Fibroblast of the aortic adventitia (primary cell): Measurements from ENCODE around the gene MAGI2. TPM values are rescaled to one million over a fixed set of nuclear protein-coding genes. Genes with fewer than 3 reads are reported as not detected.
A peak's percentile ranks its signal among the peaks of the same experiment; 100 is the strongest.

Experiments used
- DNase-seq: peaks from one replicate; pipeline ENCODE4 v3.0.0-alpha.2; 2010; ENCODE audit warnings: low read depth
- H3K4me3 ChIP-seq: 2 replicates; pipeline ENCODE4 v1.5.1; 2011; ENCODE audit warnings: low read depth, mild to moderate bottlenecking, control low read depth, low read length, moderate library complexity
- CTCF ChIP-seq: IDR thresholded peaks from 2 replicates; pipeline ENCODE4 v1.5.1; 2011; ENCODE audit warnings: mild to moderate bottlenecking, low read length, control low read depth, inconsistent platforms; ENCODE audit not compliant: insufficient read depth
- total RNA-seq: library from RNA; depleted of rRNA; stranded (reverse); fragments of >200 nt; gene quantifications from 2 replicates; pipeline ENCODE4 v1.2.3, GENCODE V29; 2012; ENCODE audit warnings: low replicate concordance

The MAGI2 gene
- total RNA-seq, 1 donor: 25.5 TPM

- no peak for TF ChIP-seq CTCF
- no peak overlapping the region for H3K4me3 ChIP-seq
- DNase-seq: no peak
Measured at GRCh38 chr7:78703391-78703790, 750.1 kb downstream of the MAGI2 start.

GRCh38 chr7:78702770-78703169 lies 750.7 kb downstream of the MAGI2 start:
- TF ChIP-seq CTCF: no peak
- DNase-seq: peak; percentile 96
- H3K4me3 ChIP-seq: no peak overlapping the region

- H3K4me3 ChIP-seq: no peak overlapping the region
- TF ChIP-seq CTCF: no peak
- DNase-seq: no peak
Measured at GRCh38 chr7:78695826-78696225, 757.6 kb downstream of the MAGI2 start.

- no peak overlapping the region for H3K4me3 ChIP-seq
- TF ChIP-seq CTCF: no peak
- no peak for DNase-seq
Measured at GRCh38 chr7:78691584-78691983, 761.9 kb downstream of the MAGI2 start.

- DNase-seq: no peak
Measured at GRCh38 chr7:78690174-78690573, 763.3 kb downstream of the MAGI2 start.

GRCh38 chr7:78688376-78688775 lies 765.1 kb downstream of the MAGI2 start:
- H3K4me3 ChIP-seq: no peak overlapping the region
- no peak for DNase-seq
- no peak for TF ChIP-seq CTCF

More at GRCh38 chr7:78690174-78690573, 763.3 kb downstream of the MAGI2 start:
- TF ChIP-seq CTCF: no peak
- no peak overlapping the region for H3K4me3 ChIP-seq

- H3K4me3 ChIP-seq: no peak overlapping the region
- no peak for TF ChIP-seq CTCF
- no peak for DNase-seq
Measured at GRCh38 chr7:78686189-78686588, 767.3 kb downstream of the MAGI2 start.
